Adrenal gland (tissue), 5 donors: ENCODE results near the gene CYP8B1.

Experiments used
- POLR2A ChIP-seq, 2 donors: fragments of 450-650 bp; IDR thresholded peaks; one replicate each; pipeline ENCODE4 v1.6.1; 2017; ENCODE audit warnings: antibody characterized with exemption in 2 of 2, mild to moderate bottlenecking in 2 of 2, moderate library complexity in 1 of 2
- TF ChIP-seq, protein P1 (sequence below), 6 experiments: fragments of 450-650 bp in 4 of 6; fragments of 200-600 bp in 2 of 6; sonication (generic) in 1 of 6; IDR thresholded peaks; 1 replicate in 5 of 6; 2 replicates in 1 of 6; pipeline versions ENCODE4 v1.5.1 to v1.8.0; 2016 to 2021; ENCODE audit warnings: antibody characterized with exemption in 6 of 6, mild to moderate bottlenecking in 2 of 6, moderate library complexity in 1 of 6
- donor health status: DM: no; HTN: no; CAD: no.

DNA sequence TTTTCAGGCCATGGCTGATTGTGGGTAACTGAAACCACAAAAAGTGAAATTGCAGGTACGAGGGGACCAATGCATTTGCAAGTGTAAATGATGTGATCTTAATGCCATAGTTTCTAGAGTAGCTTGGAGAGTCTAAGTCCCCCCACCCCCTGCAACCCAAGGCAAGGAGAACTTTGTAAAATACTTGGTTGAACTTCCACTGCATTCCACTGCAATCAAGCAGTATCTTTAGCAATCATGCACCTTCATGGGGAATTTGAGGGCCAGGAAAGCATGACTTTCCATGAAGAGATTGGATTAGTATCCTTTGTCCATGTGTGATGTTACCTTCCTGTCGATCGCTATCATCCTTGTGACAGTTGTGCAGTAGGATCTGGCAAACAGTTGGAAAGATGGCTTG is 11.4 kb upstream of the CYP8B1 start:
- TF ChIP-seq POLR2A (IDR thresholded peaks at IDR 0.05): no peak
- TF ChIP-seq, protein P1, sequence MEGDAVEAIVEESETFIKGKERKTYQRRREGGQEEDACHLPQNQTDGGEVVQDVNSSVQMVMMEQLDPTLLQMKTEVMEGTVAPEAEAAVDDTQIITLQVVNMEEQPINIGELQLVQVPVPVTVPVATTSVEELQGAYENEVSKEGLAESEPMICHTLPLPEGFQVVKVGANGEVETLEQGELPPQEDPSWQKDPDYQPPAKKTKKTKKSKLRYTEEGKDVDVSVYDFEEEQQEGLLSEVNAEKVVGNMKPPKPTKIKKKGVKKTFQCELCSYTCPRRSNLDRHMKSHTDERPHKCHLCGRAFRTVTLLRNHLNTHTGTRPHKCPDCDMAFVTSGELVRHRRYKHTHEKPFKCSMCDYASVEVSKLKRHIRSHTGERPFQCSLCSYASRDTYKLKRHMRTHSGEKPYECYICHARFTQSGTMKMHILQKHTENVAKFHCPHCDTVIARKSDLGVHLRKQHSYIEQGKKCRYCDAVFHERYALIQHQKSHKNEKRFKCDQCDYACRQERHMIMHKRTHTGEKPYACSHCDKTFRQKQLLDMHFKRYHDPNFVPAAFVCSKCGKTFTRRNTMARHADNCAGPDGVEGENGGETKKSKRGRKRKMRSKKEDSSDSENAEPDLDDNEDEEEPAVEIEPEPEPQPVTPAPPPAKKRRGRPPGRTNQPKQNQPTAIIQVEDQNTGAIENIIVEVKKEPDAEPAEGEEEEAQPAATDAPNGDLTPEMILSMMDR (IDR thresholded peaks at IDR 0.05): no peak
